CD4-positive, alpha-beta T cell (primary cell): Measurements from ENCODE around the gene IL24. TPM values are rescaled to one million over a fixed set of nuclear protein-coding genes. Genes with fewer than 3 reads are reported as not detected.
A peak's percentile ranks its signal among the peaks of the same experiment; 100 is the strongest.

Source experiments
- ATAC-seq: fragments of 200-7000 bp; cut with Tn5 transposase; one replicate; pipeline ENCODE4 v1.10.0; 2022; ENCODE audit warnings: mild to moderate bottlenecking; ENCODE audit not compliant: poor library complexity
- CTCF ChIA-PET: fragments of 350-600 bp; sonication (Branson Sonifier 250); formaldehyde crosslinking; loops from one replicate; lab custom pipeline; 2021; ENCODE audit warnings: antibody characterized with exemption, inconsistent platforms; lab: Charles Lee
- POLR2A ChIA-PET: fragments of 350-600 bp; sonication (Branson Sonifier 250); formaldehyde crosslinking; loops from one replicate; lab custom pipeline; 2021; ENCODE audit warnings: antibody characterized with exemption, inconsistent platforms; lab: Charles Lee
- DNase-seq, 14 experiments: peaks; one replicate each; pipeline ENCODE4 v3.0.0-alpha.2; 2013 to 2020; ENCODE audit warnings: mixed read lengths in 2 of 14
- H3K27ac ChIP-seq, 2 donors: one replicate each; pipeline versions ENCODE4 v1.5.1 to v1.7.0; 2013; ENCODE audit warnings: low read length in 2 of 2, low read depth in 1 of 2, mild to moderate bottlenecking in 1 of 2
- H3K27me3 ChIP-seq, 2 experiments: 1 replicate in 1 of 2; 2 replicates in 1 of 2; pipeline versions ENCODE4 v1.6.1 to v1.7.0; 2013; ENCODE audit warnings: low read length in 2 of 2, control low read depth in 1 of 2, mild to moderate bottlenecking in 1 of 2, moderate library complexity in 1 of 2; ENCODE audit not compliant: insufficient read depth in 2 of 2, control insufficient read depth in 1 of 2
- H3K36me3 ChIP-seq: one replicate; pipeline ENCODE4 v1.6.1; 2013; ENCODE audit warnings: low read length, control low read depth; ENCODE audit not compliant: insufficient read depth
- H3K4me1 ChIP-seq: one replicate; pipeline ENCODE4 v1.6.1; 2013; ENCODE audit warnings: low read length, control low read depth; ENCODE audit not compliant: insufficient read depth
- H3K4me3 ChIP-seq: one replicate; pipeline ENCODE4 v1.5.1; 2013; ENCODE audit warnings: mild to moderate bottlenecking, low read length, moderate library complexity
- H3K9me3 ChIP-seq, 2 experiments: 1 replicate in 1 of 2; 2 replicates in 1 of 2; pipeline versions ENCODE4 v1.6.1 to v1.7.0; 2013; ENCODE audit warnings: low read length in 2 of 2, mild to moderate bottlenecking in 2 of 2, control low read depth in 1 of 2, moderate library complexity in 1 of 2; ENCODE audit not compliant: control insufficient read depth in 1 of 2, insufficient read depth in 1 of 2
- H3K27ac Mint-ChIP-seq: one replicate; pipeline ENCODE4 v1.8.0; 2020; ENCODE audit warnings: mixed read lengths
- H3K27me3 Mint-ChIP-seq: one replicate; pipeline ENCODE4 v1.8.0; 2021; ENCODE audit warnings: mixed read lengths
- H3K36me3 Mint-ChIP-seq: one replicate; pipeline ENCODE4 v1.8.0; 2021; ENCODE audit warnings: low read depth, mixed read lengths
- H3K4me1 Mint-ChIP-seq: one replicate; pipeline ENCODE4 v1.8.0; 2021; ENCODE audit warnings: low read depth, mixed read lengths
- H3K4me3 Mint-ChIP-seq: one replicate; pipeline ENCODE4 v1.8.0; 2020; ENCODE audit warnings: mild to moderate bottlenecking, mixed read lengths
- H3K9me3 Mint-ChIP-seq: one replicate; pipeline ENCODE4 v1.8.0; 2020; ENCODE audit warnings: mixed read lengths
- intact Hi-C, 2 experiments: fragments of 100-400 bp; cut with DNase I in 1 of 2; cut with micrococcal nuclease in 1 of 2; formaldehyde crosslinking; loops; one replicate each; pipeline versions ENCODE4 v1.15.1 to v1.9.0; 2023 to 2025; cut with DNase I, micrococcal nuclease
- total RNA-seq, 174 experiments: library from RNA in 2 of 174; stranded (reverse) in 2 of 174; gene quantifications; one replicate each; pipeline ENCODE4 v1.2.3 and lab custom pipeline; 2021 to 2026
- TF ChIP-seq, protein P1 (sequence below): fragments of 200-600 bp; IDR thresholded peaks from one replicate; pipeline ENCODE4 v1.8.0; 2022; ENCODE audit warnings: antibody characterized with exemption, mild to moderate bottlenecking

Gene IL24
- total RNA-seq, 2 experiments from 2014 or later: not detected

GRCh38 chr1:206912445-206913095, 15.3 kb downstream of the IL24 start:
- H3K36me3 ChIP-seq: peaks cover 94% of the 10 kb centered on the region
- no peaks in the 10 kb centered on the region for H3K27me3 ChIP-seq
- Mint-ChIP-seq H3K9me3 (no peaks in the 10 kb centered on the region), H3K4me1 (peaks cover 92% of the 10 kb centered on the region), H3K36me3 (peaks cover 91% of the 10 kb centered on the region), H3K4me3 (peak overlapping the region; percentile 79), H3K27ac (no peak overlapping the region), H3K27me3 (no peaks in the 10 kb centered on the region)
- intact Hi-C loops: loop anchor here (1.0 to 10.0 kb wide), 10 partner anchors 18 to 438 kb away; partner anchors contain the start of genes IL20 (in 2 of the 2) and IKBKE (in 1 of the 2)
- ATAC-seq: peak; percentile 38
- H3K4me3 ChIP-seq: no peak overlapping the region
- H3K4me1 ChIP-seq: peaks cover 97% of the 10 kb centered on the region
- peak in 11 of 14 experiments; percentile 34 to 86 (median 56) for DNase-seq
- ChIA-PET CTCF (interaction anchor here (0.6 to 3.2 kb wide), 26 partner anchors 9 to 368 kb away, joined by 3 to 32 read pairs (median 5); partner anchors contain the start of genes FCMR, IL19 and IL20), POLR2A (interaction anchor here (0.7 to 12.9 kb wide), 21 partner anchors 9 to 355 kb away, joined by 3 to 384 read pairs (median 3); partner anchors contain the start of genes FCMR, IL10 and IL24)
- no peaks in the 10 kb centered on the region for H3K9me3 ChIP-seq
- TF ChIP-seq, protein P1, sequence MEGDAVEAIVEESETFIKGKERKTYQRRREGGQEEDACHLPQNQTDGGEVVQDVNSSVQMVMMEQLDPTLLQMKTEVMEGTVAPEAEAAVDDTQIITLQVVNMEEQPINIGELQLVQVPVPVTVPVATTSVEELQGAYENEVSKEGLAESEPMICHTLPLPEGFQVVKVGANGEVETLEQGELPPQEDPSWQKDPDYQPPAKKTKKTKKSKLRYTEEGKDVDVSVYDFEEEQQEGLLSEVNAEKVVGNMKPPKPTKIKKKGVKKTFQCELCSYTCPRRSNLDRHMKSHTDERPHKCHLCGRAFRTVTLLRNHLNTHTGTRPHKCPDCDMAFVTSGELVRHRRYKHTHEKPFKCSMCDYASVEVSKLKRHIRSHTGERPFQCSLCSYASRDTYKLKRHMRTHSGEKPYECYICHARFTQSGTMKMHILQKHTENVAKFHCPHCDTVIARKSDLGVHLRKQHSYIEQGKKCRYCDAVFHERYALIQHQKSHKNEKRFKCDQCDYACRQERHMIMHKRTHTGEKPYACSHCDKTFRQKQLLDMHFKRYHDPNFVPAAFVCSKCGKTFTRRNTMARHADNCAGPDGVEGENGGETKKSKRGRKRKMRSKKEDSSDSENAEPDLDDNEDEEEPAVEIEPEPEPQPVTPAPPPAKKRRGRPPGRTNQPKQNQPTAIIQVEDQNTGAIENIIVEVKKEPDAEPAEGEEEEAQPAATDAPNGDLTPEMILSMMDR: peak; percentile 89
- H3K27ac ChIP-seq: peak overlapping the region in 1 of 2 donors; percentile 39

DNA sequence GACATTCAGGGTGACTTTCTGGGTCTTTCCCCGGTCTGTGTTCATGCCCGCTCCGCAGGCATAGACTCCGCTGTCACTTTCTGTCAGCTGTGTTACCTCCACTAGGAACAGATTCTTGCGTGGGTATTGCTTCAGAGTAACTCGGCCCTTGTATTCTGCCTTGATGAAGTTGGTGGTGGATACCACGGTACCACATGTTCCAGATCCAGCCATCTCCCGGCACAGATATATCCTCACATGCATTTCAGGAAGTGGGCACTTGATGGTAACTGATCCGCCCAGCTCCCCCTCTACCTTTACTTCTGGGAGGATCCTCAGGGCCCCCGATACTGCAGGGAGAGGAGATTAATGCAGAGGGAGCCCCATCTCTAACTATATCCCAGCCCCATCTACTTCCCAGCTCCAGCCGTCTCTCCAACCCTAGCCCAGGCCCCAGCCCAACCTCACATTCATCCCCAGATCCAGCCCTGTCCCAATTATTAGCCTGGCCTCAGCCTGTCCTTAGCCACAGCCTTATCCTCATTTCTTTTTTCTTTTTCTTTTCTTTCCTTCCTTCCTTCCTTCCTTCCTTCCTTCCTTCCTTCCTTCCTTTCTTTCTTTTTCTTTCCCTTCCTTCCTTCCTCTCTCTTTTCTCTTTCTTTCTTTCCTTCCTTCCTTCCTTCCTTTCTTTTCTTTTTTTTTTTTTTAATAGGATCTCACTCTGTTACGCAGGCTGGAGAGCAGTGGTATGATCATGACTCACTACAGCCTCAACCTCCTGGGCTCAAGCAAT, 16.7 kb downstream of the IL24 start:
- H3K9me3 Mint-ChIP-seq: no peaks in the 10 kb centered on the region
- H3K36me3 Mint-ChIP-seq: peaks cover 89% of the 10 kb centered on the region
- Histone ChIP-seq H3K4me1 (peaks cover 97% of the 10 kb centered on the region), H3K27ac (peak overlapping the region; percentile 28 to 48), H3K4me3 (no peak overlapping the region), H3K36me3 (peaks cover 87% of the 10 kb centered on the region), H3K9me3 (no peaks in the 10 kb centered on the region), H3K27me3 (no peaks in the 10 kb centered on the region)
- TF ChIP-seq, protein P1: no peak
- H3K4me3 Mint-ChIP-seq: peak overlapping the region; percentile 57
- no peaks in the 10 kb centered on the region for H3K27me3 Mint-ChIP-seq
- ATAC-seq (no peak), DNase-seq (no peak)
- H3K4me1 Mint-ChIP-seq: peaks cover 89% of the 10 kb centered on the region
- intact Hi-C loops: loop anchor here (2.0 to 10.0 kb wide), 7 partner anchors 17 to 439 kb away; partner anchors contain the start of gene IKBKE (in 1 of the 2)
- H3K27ac Mint-ChIP-seq: no peak overlapping the region
- ChIA-PET CTCF (interaction anchor here (3.2 kb wide), 1 partner anchor 188 kb away, joined by 13 read pairs; no protein-coding TSS in a partner anchor), POLR2A (interaction anchor here (2.0 to 12.9 kb wide), 6 partner anchors 8 to 179 kb away, joined by 10 to 384 read pairs (median 26); partner anchors contain the start of genes FCMR and IL24)

DNA sequence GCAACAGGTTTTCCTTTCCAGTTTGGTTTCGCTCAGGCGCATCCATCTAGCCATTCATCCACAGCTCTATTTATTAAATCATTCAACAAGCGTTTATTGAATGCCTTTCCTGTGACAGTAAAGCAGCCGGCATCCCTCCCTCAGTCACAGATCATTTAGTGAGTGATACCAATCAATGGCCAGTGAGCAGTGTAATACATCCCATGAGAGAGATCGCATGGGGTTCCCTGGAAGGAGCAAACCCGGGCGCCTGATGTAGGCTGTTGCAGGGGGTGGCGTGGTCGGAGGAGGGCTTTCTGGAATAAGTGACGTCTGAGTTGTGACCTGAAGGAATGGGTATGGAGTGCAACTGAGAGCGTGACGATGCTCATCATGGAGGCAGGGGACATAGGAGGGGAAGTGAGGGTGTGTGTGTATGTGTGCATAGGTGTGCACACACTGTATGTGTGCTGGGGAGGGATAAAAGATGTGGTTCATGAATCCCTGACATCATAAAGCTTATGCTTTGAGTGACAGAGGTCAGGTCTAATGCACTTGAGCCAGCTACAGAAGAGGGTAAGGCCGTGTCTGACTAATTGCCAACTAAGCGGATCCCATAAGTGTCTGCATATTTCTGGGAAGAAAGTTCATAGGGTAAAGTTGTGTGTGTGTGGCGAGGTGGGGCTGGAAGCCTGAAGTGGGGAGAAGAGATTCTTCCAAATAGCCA, 17.9 kb downstream of the IL24 start:
- Mint-ChIP-seq H3K36me3 (peaks cover 98% of the 10 kb centered on the region), H3K9me3 (no peaks in the 10 kb centered on the region), H3K4me3 (no peak overlapping the region), H3K4me1 (peaks cover 88% of the 10 kb centered on the region), H3K27ac (no peak overlapping the region), H3K27me3 (no peaks in the 10 kb centered on the region)
- peaks cover 85% of the 10 kb centered on the region for H3K36me3 ChIP-seq
- peak overlapping the region; percentile 28 to 48 for H3K27ac ChIP-seq
- DNase-seq (no peak), ATAC-seq (no peak)
- H3K27me3 ChIP-seq: no peaks in the 10 kb centered on the region
- TF ChIP-seq, protein P1: no peak
- H3K9me3 ChIP-seq: no peaks in the 10 kb centered on the region
- ChIA-PET POLR2A (interaction anchor here (3.5 to 12.9 kb wide), 3 partner anchors 7 to 180 kb away, joined by 25 to 384 read pairs (median 111); partner anchors contain the start of genes FCMR and IL24), CTCF (interaction anchor here (1.1 kb wide), 1 partner anchor 18 kb away, joined by 3 read pairs; no protein-coding TSS in a partner anchor)
- peak overlapping the region; percentile 80 for H3K4me3 ChIP-seq
- peaks cover 92% of the 10 kb centered on the region for H3K4me1 ChIP-seq
- intact Hi-C loops: loop anchor here (2.0 to 10.0 kb wide), 3 partner anchors 64 to 440 kb away; partner anchors contain the start of gene IKBKE (in 1 of the 2)
